Transverse colon (tissue), 3 donors: ENCODE data around the gene FYCO1.

Source experiments
- CTCF ChIP-seq, 5 experiments: fragments of 200-600 bp in 3 of 5; fragments of 450-650 bp in 2 of 5; sonication (generic) in 3 of 5; IDR thresholded peaks; 1 replicate in 2 of 5; 2 replicates in 3 of 5; pipeline ENCODE4 v1.5.1; 2016 to 2017; ENCODE audit warnings: antibody characterized with exemption in 5 of 5, inconsistent platforms in 3 of 5, mild to moderate bottlenecking in 2 of 5, moderate library complexity in 1 of 5
- POLR2A ChIP-seq: fragments of 450-650 bp; IDR thresholded peaks from one replicate; pipeline ENCODE4 v1.6.1; 2016; ENCODE audit warnings: antibody characterized with exemption, mild to moderate bottlenecking, moderate library complexity

DNA sequence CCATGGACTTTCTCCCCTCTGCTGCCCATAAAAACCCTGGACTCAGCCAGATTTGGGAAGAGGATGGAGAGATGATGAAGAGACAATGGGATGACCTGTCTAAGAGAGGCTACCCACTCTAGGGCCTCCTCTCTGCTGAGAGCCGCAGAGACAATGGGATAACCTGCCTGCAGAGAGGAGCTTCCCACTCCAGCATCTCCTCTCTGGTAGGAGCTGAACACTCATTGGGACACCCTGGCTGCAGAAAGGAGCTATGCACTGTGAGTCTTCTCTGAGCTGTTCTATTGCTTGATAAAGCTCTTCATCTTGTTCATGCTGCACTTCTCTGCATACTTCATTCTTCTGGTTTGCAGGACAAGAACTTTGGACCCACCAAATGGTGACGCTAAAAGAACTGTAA lies 36.1 kb upstream of the FYCO1 start:
- TF ChIP-seq POLR2A (no peak), CTCF (IDR thresholded peaks at IDR 0.05) (no peak)
